Immature natural killer cell (primary cell): ENCODE data around the gene HOXC5. TPM values are rescaled to one million over a fixed set of nuclear protein-coding genes. Genes with fewer than 3 reads are reported as not detected.
"Not testable (repeated sequence)": the region's sequence is repeated elsewhere in the genome, so short reads cannot be mapped to it uniquely, and the experiment has no call there.

ENCODE experiments used
- DNase-seq, 3 donors: peaks; one replicate each; pipeline ENCODE4 v3.0.0; 2022; ENCODE audit warnings: mixed read lengths in 1 of 3
- H3K27ac Mint-ChIP-seq, 6 donors: one replicate each; pipeline ENCODE4 v1.8.0; 2020; ENCODE audit warnings: mixed read lengths in 6 of 6, mild to moderate bottlenecking in 5 of 6, inconsistent platforms in 4 of 6, moderate library complexity in 3 of 6
- H3K27me3 Mint-ChIP-seq, 3 donors: one replicate each; pipeline ENCODE4 v1.8.0; 2020 to 2021; ENCODE audit warnings: low read depth in 3 of 3, mild to moderate bottlenecking in 3 of 3, mixed read lengths in 3 of 3, moderate library complexity in 3 of 3, inconsistent platforms in 1 of 3
- H3K36me3 Mint-ChIP-seq, 3 donors: one replicate each; pipeline ENCODE4 v1.8.0; 2020; ENCODE audit warnings: mixed read lengths in 3 of 3, inconsistent platforms in 2 of 3, mild to moderate bottlenecking in 2 of 3
- H3K4me1 Mint-ChIP-seq, 2 donors: one replicate each; pipeline ENCODE4 v1.8.0; 2020; ENCODE audit warnings: inconsistent platforms in 2 of 2, mild to moderate bottlenecking in 2 of 2, mixed read lengths in 2 of 2, moderate library complexity in 1 of 2
- H3K4me3 Mint-ChIP-seq, 5 donors: one replicate each; pipeline ENCODE4 v1.8.0; 2020; ENCODE audit warnings: mild to moderate bottlenecking in 5 of 5, mixed read lengths in 5 of 5, inconsistent platforms in 3 of 5, moderate library complexity in 3 of 5
- H3K9me3 Mint-ChIP-seq, 6 donors: one replicate each; pipeline ENCODE4 v1.8.0; 2020; ENCODE audit warnings: mild to moderate bottlenecking in 6 of 6, mixed read lengths in 6 of 6, inconsistent platforms in 4 of 6, moderate library complexity in 3 of 6
- polyA plus RNA-seq, 3 donors: library from polyadenylated mRNA; unstranded; fragments of 300-500 nt; fragmentation: Illumina TruSeq; gene quantifications; one replicate each; pipeline ENCODE4 v1.2.3, GENCODE V29; 2021

The HOXC5 gene
- polyA plus RNA-seq, 3 donors from 2014 or later = not detected

- Mint-ChIP-seq H3K4me1 (peaks cover 33 to 39% of the 10 kb centered on the region in 2 donors), H3K27me3 (peaks cover 5 to 13% (median 8%) of the 10 kb centered on the region in 3 donors), H3K4me3 (peak overlapping the region; percentile 80 to 92 (median 85)), H3K27ac (peak overlapping the region; percentile 93 to 98 (median 94))
- not testable (repeated sequence) for H3K9me3 Mint-ChIP-seq, H3K36me3 Mint-ChIP-seq
- DNase-seq = peak; percentile 67 to 70 (median 68)
Observed at GRCh38 chr12:54081053-54081514, 48.2 kb downstream of the HOXC5 start.

GRCh38 chr12:54081581-54082396 is 48.9 kb downstream of the HOXC5 start:
- not testable (repeated sequence) for H3K9me3 Mint-ChIP-seq, H3K36me3 Mint-ChIP-seq
- Mint-ChIP-seq H3K4me3 (peak overlapping the region; percentile 80 to 92 (median 85)), H3K27ac (peak overlapping the region; percentile 93 to 98 (median 94)), H3K4me1 (peaks cover 33 to 39% of the 10 kb centered on the region in 2 donors), H3K27me3 (peaks cover 5 to 13% (median 8%) of the 10 kb centered on the region in 3 donors)
- DNase-seq = peak; percentile 41 to 51 (median 50)

- peak; percentile 56 to 62 (median 61) for DNase-seq
- peaks cover 0 to 5% (median 3%) of the 10 kb centered on the region in 3 donors for H3K36me3 Mint-ChIP-seq
- peaks cover 33 to 39% of the 10 kb centered on the region in 2 donors for H3K4me1 Mint-ChIP-seq
- peak overlapping the region; percentile 83 to 92 (median 85) for H3K4me3 Mint-ChIP-seq
- no peaks in the 10 kb centered on the region for H3K9me3 Mint-ChIP-seq
- H3K27me3 Mint-ChIP-seq = peaks cover 5 to 13% (median 8%) of the 10 kb centered on the region in 3 donors
- peak overlapping the region; percentile 94 to 98 (median 94) for H3K27ac Mint-ChIP-seq
Observed at GRCh38 chr12:54082397-54082892, 49.6 kb downstream of the HOXC5 start.

Other genes starting within 250 kb of the HOXC5 start
- not detected for gene HOXC13, start 94.2 kb upstream of the HOXC5 start, polyA plus RNA-seq
- not detected for gene HOXC12, start 78.1 kb upstream of the HOXC5 start, polyA plus RNA-seq
- gene HOXC11, start 59.9 kb upstream of the HOXC5 start, polyA plus RNA-seq = not detected
- gene HOTAIR, start 58.1 kb upstream of the HOXC5 start, polyA plus RNA-seq = not detected
- gene HOXC10, start 47.9 kb upstream of the HOXC5 start, polyA plus RNA-seq = not detected
- gene HOXC9, start 32.9 kb upstream of the HOXC5 start, polyA plus RNA-seq = not detected
- gene HOXC8, start 24.1 kb upstream of the HOXC5 start, polyA plus RNA-seq = not detected
- gene HOXC6, start 4.6 kb upstream of the HOXC5 start, polyA plus RNA-seq = not detected
- under 1 TPM; 0.45 to 0.99 (median 0.92) TPM for gene HOXC4, start 20.8 kb downstream of the HOXC5 start, polyA plus RNA-seq
- 10 to 100 TPM; 30.7 to 41.6 (median 34.4) TPM for gene SMUG1, start 155.9 kb downstream of the HOXC5 start, polyA plus RNA-seq
- 10 to 100 TPM in 2 of 3 donors, 1 to 10 TPM in 1; 5.9 to 23.6 (median 11.5) TPM for gene CBX5, start 247.1 kb downstream of the HOXC5 start, polyA plus RNA-seq
- gene HNRNPA1, start 247.7 kb downstream of the HOXC5 start, polyA plus RNA-seq = 100 to 1,000 TPM; 512 to 669 (median 601) TPM